NCI-H2196 (cell line): ENCODE measurements around the gene P2RX5.
"Not testable (repeated sequence)": the region's sequence is repeated elsewhere in the genome, so short reads cannot be mapped to it uniquely, and the experiment has no call there.

Experiments used
- DNase-seq: peaks from one replicate; lab custom pipeline; 2025; ENCODE audit not compliant: unreplicated experiment; lab: John Stamatoyannopoulos, UW

Gene P2RX5, protein sequence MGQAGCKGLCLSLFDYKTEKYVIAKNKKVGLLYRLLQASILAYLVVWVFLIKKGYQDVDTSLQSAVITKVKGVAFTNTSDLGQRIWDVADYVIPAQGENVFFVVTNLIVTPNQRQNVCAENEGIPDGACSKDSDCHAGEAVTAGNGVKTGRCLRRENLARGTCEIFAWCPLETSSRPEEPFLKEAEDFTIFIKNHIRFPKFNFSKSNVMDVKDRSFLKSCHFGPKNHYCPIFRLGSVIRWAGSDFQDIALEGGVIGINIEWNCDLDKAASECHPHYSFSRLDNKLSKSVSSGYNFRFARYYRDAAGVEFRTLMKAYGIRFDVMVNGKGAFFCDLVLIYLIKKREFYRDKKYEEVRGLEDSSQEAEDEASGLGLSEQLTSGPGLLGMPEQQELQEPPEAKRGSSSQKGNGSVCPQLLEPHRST

DNA sequence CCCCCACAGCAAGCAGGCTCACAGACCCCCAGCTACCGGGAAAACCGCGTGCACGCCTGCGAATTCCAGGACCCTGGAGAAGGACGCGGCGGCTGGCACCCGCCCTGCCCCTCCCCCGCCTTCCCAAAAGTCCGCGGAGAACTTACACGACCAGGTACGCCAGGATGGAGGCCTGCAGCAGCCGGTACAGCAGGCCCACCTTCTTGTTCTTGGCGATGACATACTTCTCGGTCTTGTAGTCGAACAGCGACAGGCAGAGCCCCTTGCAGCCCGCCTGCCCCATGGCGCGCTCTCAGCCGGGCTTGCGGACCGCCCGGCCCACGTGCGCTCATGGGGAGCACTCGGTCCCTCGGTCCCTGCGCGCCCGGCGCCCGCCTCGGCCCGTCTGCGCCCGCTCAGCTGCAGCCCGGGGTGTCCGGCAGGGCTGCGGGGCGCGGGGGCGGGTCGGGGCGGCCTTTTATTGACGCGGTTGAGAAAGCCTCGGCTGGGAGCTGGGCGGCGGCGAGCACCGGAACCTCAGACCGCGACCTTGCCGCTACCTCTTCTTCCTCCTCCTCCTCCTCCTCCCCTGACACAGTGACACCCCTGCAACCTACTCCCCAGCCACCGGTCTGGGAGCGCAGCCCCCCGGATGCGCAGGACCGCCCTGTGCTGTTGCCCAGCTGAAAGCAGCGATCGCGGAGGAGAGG lies at the start of gene P2RX5:
Gene P2RX5 (minus strand): TSS at position 433 of the 689 bp plus-strand sequence. CDS start 150 bp downstream, at position 283.
- no peak for DNase-seq

- no peak for DNase-seq
Observed at GRCh38 chr17:3745071-3745470, 49.1 kb upstream of the P2RX5 start.

GRCh38 chr17:3744014-3744413 lies 48.1 kb upstream of the P2RX5 start:
- DNase-seq = no peak

DNA sequence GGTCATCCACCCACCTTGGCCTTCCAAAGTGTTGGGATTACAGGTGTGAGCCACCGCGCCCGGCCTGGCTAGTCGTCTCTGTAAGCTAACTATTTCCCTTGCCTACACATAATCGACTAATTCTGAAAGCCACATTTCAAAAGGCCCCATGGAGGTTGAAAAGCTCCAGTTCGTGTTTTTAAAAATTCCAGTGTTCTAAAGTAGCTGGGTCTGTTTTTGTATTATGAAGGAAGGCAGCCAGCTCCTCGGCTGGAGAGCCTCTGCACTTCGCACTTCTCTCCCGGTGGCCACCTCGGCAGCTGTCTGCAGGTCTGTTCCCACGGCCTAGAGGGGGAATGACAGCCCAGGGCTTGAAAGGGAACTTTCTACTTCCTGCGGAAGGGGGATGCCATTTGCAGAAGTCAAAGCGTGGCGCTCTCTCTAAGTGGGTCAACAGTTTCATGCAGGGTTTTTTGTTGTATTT lies 44.7 kb upstream of the P2RX5 start:
- no peak for DNase-seq

DNA sequence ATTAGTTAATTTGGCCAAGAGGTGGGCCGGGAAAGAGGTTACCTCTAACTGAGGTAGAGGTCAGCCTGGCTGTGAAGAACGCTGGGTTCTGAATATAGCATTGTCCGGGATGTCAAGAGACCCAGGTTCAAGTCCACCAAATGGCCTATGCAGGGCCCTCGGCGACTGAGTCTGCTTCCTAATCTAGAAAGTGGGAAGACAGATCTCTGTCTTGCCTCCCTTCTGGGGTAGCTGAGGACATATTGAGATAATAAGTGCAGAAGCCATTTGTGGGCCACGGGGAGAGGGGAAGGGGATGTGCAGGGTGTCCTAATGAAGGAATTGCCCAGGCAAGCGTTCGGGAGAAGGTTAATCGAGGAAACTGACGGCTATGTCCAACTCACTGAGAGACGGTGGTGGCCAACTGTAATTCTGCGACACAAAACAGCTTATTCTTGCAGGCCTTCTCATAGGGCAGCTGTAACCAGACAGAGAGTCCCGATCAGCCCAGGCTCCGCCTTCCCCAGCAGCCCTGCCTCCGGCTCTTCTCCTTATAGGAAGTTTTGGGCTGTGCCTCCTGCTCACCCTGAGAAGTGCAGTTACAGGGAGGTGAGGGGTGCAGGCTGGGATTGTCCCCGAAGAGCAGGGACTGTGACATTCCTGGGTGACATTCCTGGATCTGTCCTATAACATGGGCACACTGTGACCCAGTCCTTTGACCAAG lies 43.6 kb upstream of the P2RX5 start:
- DNase-seq = no peak

DNA sequence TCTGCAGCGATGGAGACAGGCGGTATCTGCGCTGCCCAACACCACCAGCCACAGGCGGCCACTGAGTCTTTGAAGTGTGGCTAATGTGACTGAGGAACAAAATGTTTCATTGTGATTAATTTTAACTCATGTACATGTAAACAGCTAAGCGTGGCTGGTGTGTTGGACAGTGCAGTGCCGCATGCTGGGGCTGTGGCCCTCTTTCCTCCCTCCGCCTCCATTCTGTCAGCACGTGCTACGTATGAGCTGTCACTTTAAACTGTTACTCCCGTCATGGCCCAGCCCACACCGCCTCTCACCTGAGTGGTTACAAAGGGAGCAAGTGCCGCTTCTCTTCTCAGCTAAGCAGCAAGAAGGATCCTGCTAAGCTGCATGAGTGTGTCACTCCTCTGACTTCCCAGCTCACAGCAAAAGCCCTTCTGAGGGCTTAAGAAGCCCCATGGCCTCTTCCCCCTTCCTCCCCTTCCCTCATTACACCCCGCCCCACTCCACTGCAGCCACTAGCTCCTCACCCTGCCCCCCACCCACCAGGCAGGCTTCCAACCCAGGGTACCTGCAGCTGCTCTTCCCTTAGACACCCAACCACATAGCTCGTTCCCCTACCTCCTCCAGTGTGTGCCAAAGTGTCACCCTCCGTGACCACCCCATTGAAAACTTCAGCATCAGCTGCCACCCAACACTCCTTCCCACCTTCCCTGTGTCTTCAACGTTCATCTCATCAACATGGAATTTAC lies 42.8 kb upstream of the P2RX5 start:
- no peak for DNase-seq

DNA sequence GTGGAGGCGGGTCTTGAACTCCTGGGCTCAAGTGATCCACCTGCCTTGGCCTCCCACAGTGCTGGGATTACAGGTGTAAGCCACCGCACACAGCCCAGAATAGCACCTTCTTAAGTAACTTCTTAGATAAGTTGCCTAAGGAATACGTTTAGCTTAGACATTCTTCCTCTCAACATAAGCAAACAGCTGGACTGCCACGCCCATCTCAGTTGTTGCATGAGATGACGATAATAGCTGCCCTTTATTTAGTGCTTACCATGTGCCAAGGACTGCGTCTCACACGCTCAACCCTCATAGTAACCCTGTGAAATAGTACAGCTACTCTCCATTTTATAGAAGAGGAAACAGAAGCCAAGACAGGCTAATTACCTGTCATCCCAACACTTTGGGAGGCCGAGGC lies 39.6 kb upstream of the P2RX5 start:
- no peak for DNase-seq

DNA sequence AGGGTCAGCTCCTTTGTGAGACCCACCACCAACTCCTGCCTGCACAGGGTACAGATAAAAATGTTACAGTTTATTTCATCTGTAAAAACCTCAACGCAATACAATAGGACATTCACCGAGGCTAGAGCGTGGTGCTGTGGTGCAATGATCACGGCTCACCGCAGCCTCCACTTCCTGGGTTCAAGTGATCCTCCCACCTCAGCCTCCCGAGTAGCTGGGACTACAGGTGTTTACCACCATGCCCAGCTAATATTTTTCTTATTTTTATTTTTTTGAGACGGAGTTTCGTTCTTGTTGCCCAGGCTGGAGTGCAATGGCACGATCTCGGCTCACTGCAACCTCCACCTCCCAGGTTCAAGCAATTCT lies 38.9 kb upstream of the P2RX5 start:
- DNase-seq = not testable (repeated sequence)

- no peak for DNase-seq
Observed at GRCh38 chr17:3732210-3732621, 36.3 kb upstream of the P2RX5 start.

DNA sequence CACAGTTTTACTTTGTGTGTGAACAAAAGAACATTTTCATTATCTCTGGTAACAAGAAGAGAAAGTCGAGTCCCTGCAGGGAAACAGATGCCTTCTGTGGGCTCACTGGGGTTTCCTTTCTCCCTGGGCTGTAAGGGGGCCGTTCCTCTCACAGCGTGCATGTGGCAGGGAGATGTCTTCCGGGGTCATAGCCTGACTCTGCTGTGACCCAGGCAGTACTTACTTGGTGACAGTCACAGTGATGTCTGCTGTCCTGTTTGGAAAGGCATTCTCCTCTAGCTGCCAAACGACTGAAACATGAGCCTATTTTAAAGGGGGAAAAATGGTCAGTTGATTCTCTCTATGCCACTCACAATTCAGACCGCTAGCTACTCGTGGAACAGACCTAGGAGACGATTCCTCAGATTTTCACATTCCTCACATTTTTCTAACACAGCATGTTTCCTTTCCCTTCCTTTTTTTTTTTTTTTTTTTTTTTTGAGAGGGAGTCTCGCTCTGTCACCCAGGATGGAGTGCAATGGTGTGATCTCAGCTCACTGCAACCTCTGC lies 35.0 kb upstream of the P2RX5 start:
- no peak for DNase-seq

- DNase-seq = peak; percentile 2
Observed at GRCh38 chr17:3729881-3730280, 33.9 kb upstream of the P2RX5 start.

DNA sequence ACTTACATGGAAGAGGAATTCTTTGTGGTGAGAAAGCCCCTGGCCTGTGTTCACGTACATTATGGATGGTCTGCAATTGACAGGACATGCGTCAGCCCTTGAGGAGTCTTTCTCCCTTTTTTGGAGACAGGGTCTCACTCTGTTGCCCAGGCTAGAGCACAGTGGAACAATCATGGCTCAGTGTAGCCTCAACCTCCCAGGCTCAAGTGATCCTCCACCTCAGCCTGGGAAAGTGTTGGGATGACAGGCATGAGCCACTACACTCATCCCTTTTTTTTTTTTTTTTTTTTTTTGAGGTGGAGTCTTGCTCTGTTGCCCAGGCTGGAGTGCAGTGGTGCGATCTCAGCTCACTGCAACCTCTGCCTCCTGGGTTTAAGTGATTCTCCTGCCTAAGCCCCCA lies 32.1 kb upstream of the P2RX5 start:
- not testable (repeated sequence) for DNase-seq

DNA sequence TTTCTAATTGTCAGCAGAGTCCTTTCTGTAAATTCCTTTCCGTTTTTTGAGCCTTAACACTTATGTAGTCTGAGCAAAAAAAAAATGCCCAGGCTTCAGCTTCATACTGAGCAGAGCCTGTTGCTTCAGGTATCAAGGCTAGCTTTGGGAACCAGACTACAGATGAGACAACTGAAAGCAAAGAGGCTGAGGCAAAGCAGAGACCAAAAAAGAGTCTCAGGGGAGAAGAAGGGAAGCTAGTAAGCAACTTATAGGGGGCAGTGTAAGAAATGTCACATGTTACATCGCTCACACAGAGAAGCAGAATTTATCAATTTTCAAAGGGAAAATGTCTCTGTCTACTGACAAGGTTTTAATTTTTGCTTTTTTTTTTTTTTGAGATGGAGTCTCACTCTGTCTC lies 31.1 kb upstream of the P2RX5 start:
- no peak for DNase-seq

DNA sequence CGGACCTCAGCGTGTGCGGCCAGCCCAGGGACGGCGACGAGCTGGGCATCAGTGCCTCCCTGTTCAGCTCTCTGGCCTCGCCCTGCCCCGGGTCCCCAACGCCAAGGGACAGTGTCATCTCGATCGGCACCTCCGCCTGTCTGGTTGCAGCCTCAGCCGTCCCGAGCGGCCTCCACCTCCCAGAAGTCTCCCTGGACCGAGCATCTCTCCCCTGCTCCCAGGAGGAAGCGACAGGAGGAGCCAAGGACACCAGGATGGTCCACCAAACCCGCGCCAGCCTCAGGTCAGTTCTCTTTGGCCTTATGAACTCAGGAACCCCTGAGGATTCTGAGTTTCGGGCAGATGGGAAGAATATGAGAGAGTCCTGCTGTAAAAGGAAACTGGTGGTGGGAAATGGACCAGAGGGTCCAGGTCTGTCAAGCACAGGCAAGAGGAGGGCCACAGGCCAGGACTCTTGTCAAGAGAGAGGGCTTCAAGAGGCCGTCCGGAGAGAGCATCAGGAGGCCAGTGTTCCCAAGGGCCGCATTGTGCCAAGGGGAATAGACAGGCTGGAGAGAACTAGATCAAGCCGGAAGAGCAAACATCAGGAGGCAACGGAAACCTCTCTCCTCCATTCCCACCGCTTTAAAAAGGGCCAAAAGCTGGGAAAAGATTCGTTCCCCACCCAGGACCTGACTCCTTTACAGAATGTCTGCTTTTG lies 28.6 kb upstream of the P2RX5 start:
- DNase-seq = no peak

DNA sequence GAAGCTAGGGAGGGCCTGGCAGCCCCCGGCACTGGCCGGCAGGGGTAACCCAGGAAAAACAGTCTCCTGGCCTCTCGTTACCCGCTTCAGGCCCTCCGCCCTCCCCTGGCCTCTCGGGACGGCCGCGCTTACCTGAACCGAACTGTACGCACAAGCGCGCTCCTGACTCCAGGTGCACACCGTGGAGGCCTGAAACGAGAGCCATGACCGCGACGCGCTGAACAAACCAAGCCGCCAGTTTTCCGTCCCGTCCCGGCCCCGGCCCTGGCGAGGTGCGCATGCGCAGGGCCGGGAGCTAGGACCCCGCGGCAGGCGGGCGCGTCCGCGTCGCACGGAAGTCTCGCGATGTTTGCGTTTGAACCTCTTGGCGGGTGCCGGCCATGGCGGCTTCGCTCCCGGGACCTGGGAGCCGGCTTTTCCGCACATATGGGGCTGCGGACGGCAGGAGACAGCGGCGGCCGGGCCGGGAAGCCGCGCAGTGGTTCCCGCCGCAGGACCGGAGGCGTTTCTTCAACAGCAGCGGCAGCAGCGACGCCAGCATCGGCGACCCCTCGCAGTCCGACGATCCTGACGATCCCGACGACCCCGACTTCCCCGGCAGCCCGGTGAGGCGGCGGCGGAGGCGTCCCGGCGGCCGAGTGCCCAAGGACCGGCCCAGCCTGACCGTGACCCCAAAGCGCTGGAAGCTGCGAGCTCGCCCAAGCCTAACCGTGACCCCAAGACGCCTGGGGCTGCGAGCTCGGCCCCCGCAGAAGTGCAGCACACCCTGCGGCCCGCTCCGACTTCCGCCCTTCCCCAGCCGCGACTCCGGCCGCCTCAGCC lies 27.8 kb upstream of the P2RX5 start, which contains the start of gene HASPIN:
Gene HASPIN (plus strand): TSS at position 348 of the 822 bp plus-strand sequence. CDS start 33 bp downstream, at position 381.
- DNase-seq = peak; percentile 90

DNA sequence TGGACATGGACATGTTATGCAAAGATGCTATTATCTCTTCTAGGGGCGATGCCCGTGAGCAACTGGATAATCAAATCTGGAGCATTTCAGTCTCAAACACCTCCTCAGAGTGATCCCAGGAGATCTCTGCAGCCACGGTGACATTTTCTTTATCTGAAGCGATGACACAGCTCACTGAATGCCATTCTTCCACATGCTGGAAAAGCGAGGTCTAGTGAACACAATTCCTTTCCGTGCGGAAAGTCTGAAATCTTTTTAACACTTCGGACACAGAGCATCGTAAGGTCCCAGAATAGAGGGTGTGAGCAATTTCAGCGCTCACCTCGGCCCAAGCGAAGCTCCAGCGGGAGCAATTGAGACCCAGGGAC lies 27.2 kb upstream of the P2RX5 start:
- no peak for DNase-seq

DNA sequence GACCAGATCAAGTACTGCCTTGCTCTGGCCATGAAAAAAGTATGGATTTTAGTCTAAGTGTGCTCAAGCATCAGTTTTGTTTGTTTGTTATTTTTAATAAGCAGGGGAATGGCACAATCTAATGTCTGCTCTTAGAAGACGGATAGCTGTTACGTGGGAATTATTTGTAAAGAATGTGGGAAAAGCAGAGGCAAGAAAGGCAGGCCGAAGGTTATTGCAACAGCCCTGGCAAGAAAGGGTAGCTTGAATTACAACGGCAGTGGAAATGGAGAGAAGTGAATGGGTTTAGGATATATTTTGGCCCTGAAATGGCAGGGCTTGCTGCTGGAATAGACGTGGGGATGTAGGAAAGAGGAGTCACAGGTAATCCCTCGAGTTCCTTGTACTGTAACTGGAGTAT lies 26.8 kb upstream of the P2RX5 start:
- no peak for DNase-seq

GRCh38 chr17:3719265-3719664 lies 23.3 kb upstream of the P2RX5 start:
- DNase-seq = no peak

DNA sequence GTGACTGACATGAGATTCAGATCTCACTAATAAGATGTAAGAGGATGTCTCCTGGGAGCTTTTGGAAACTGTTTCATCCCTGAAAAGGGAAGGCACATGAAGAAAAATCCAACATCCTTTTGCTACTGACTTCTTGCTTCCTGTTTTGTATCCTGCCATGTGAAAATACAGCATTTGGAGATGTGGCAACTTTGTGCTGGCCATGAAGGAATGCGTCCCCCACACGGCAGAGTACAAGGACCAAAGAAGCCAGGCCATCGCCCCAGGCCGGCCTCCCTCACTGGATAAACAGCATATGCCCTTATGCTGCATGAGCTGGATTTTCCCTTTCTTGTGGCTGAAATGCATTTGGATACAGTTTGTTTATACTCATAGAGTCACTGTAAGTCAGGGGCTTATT lies 22.2 kb upstream of the P2RX5 start:
- DNase-seq = no peak
